SJSA1 (cell line): ENCODE data around the gene CCDC92. TPM values are rescaled to one million over a fixed set of nuclear protein-coding genes. Genes with fewer than 3 reads are reported as not detected.
"Not testable (repeated sequence)": the region's sequence is repeated elsewhere in the genome, so short reads cannot be mapped to it uniquely, and the experiment has no call there.

Experiments
- DNase-seq, 2 experiments: peaks; one replicate each; pipeline ENCODE4 v3.0.0-alpha.2; 2015 to 2020; ENCODE audit warnings: low spot score in 2 of 2, low read depth in 1 of 2
- H3K27ac ChIP-seq: fragments of 250-450 bp; sonication (Bioruptor Pico); 2 replicates; pipeline ENCODE4 v1.5.1; 2020; ENCODE audit warnings: mild to moderate bottlenecking, moderate library complexity
- H3K27me3 ChIP-seq: fragments of 250-450 bp; sonication (Bioruptor Pico); replicated peaks from 2 replicates; pipeline ENCODE4 v1.5.1; 2020; ENCODE audit warnings: mild to moderate bottlenecking, moderate library complexity
- H3K36me3 ChIP-seq: fragments of 250-450 bp; sonication (Bioruptor Pico); 2 replicates; pipeline ENCODE4 v1.5.1; 2020; ENCODE audit warnings: mild to moderate bottlenecking
- H3K4me1 ChIP-seq: fragments of 250-450 bp; sonication (Bioruptor Pico); replicated peaks from 2 replicates; pipeline ENCODE4 v1.6.1; 2021; ENCODE audit warnings: mild to moderate bottlenecking
- H3K4me3 ChIP-seq: fragments of 250-450 bp; sonication (Bioruptor Pico); 2 replicates; pipeline ENCODE4 v1.5.1; 2020; ENCODE audit warnings: mild to moderate bottlenecking
- H3K9me3 ChIP-seq: fragments of 250-450 bp; sonication (Bioruptor Pico); replicated peaks from 2 replicates; pipeline ENCODE4 v1.5.1; 2020; ENCODE audit warnings: mild to moderate bottlenecking
- total RNA-seq: library from RNA; depleted of rRNA; stranded (reverse); fragments of >200 nt; shearing (Covaris generic); gene quantifications from 2 replicates; pipeline ENCODE4 v1.2.3, GENCODE V29; 2014

The CCDC92 gene
- total RNA-seq, 1 experiment from 2014 or later = 11.9 TPM

- Histone ChIP-seq H3K27me3 (no peaks in the 10 kb centered on the region), H3K36me3 (no peaks in the 10 kb centered on the region), H3K9me3 (no peaks in the 10 kb centered on the region), H3K4me1 (no peaks in the 10 kb centered on the region), H3K4me3 (no peak overlapping the region), H3K27ac (no peak overlapping the region)
- DNase-seq = no peak
Observed at GRCh38 chr12:123958462-123958861, 14.2 kb downstream of the CCDC92 start.

GRCh38 chr12:123957196-123957595 lies 15.4 kb downstream of the CCDC92 start:
- no peaks in the 10 kb centered on the region for H3K27me3 ChIP-seq
- no peak for DNase-seq
- no peaks in the 10 kb centered on the region for H3K9me3 ChIP-seq
- H3K4me3 ChIP-seq = no peak overlapping the region
- no peaks in the 10 kb centered on the region for H3K36me3 ChIP-seq
- H3K27ac ChIP-seq = no peak overlapping the region
- H3K4me1 ChIP-seq = peaks cover 9% of the 10 kb centered on the region

GRCh38 chr12:123956249-123956648 lies 16.4 kb downstream of the CCDC92 start:
- H3K4me1 ChIP-seq = peaks cover 19% of the 10 kb centered on the region
- H3K4me3 ChIP-seq = no peak overlapping the region
- H3K27me3 ChIP-seq = no peaks in the 10 kb centered on the region
- no peak for DNase-seq
- H3K27ac ChIP-seq = no peak overlapping the region
- no peaks in the 10 kb centered on the region for H3K9me3 ChIP-seq
- H3K36me3 ChIP-seq = no peaks in the 10 kb centered on the region

- Histone ChIP-seq H3K4me3 (no peak overlapping the region), H3K27me3 (no peaks in the 10 kb centered on the region), H3K9me3 (no peaks in the 10 kb centered on the region), H3K27ac (no peak overlapping the region), H3K4me1 (peaks cover 21% of the 10 kb centered on the region), H3K36me3 (no peaks in the 10 kb centered on the region)
- DNase-seq = no peak
Observed at GRCh38 chr12:123954647-123955350, 17.8 kb downstream of the CCDC92 start.

GRCh38 chr12:123952037-123952436 lies 20.6 kb downstream of the CCDC92 start:
- DNase-seq = peak in 1 of 2 experiments; percentile 42

GRCh38 chr12:123951467-123951866 lies 21.2 kb downstream of the CCDC92 start:
- Histone ChIP-seq H3K27ac (peak overlapping the region; percentile 33; the same call in 1 of the 2 replicates), H3K27me3 (no peaks in the 10 kb centered on the region), H3K4me3 (no peak overlapping the region), H3K9me3 (no peaks in the 10 kb centered on the region), H3K36me3 (no peaks in the 10 kb centered on the region), H3K4me1 (peaks cover 21% of the 10 kb centered on the region)
- DNase-seq = peak in 1 of 2 experiments; percentile 18

More at GRCh38 chr12:123952037-123952436, 20.6 kb downstream of the CCDC92 start:
- Histone ChIP-seq H3K9me3 (no peaks in the 10 kb centered on the region), H3K4me1 (peaks cover 21% of the 10 kb centered on the region), H3K36me3 (no peaks in the 10 kb centered on the region), H3K27me3 (no peaks in the 10 kb centered on the region), H3K27ac (peak overlapping the region; percentile 33), H3K4me3 (no peak overlapping the region)

GRCh38 chr12:123950476-123951349 lies 21.9 kb downstream of the CCDC92 start:
- H3K27ac ChIP-seq = no peak overlapping the region
- H3K36me3 ChIP-seq = no peaks in the 10 kb centered on the region
- peaks cover 21% of the 10 kb centered on the region for H3K4me1 ChIP-seq
- no peak for DNase-seq
- H3K27me3 ChIP-seq = no peaks in the 10 kb centered on the region
- H3K4me3 ChIP-seq = no peak overlapping the region
- H3K9me3 ChIP-seq = no peaks in the 10 kb centered on the region

- Histone ChIP-seq H3K27me3 (no peaks in the 10 kb centered on the region), H3K36me3 (peaks cover 5% of the 10 kb centered on the region; the same call in 1 of the 2 replicates), H3K27ac (no peak overlapping the region), H3K4me3 (no peak overlapping the region), H3K4me1 (peaks cover 21% of the 10 kb centered on the region), H3K9me3 (no peaks in the 10 kb centered on the region)
- DNase-seq = peak in 1 of 2 experiments; percentile 14
Observed at GRCh38 chr12:123949770-123950165, 22.9 kb downstream of the CCDC92 start.

GRCh38 chr12:123948796-123949769 lies 23.5 kb downstream of the CCDC92 start:
- Histone ChIP-seq H3K27me3 (no peaks in the 10 kb centered on the region), H3K9me3 (no peaks in the 10 kb centered on the region), H3K27ac (no peak overlapping the region), H3K4me1 (peaks cover 21% of the 10 kb centered on the region), H3K36me3 (peaks cover 12% of the 10 kb centered on the region; the same call in 1 of the 2 replicates), H3K4me3 (no peak overlapping the region)
- peak in 1 of 2 experiments; percentile 23 for DNase-seq

- DNase-seq = peak in 1 of 2 experiments; percentile 15
- H3K36me3 ChIP-seq = peaks cover 13% of the 10 kb centered on the region
- no peak overlapping the region for H3K27ac ChIP-seq
- H3K4me3 ChIP-seq = no peak overlapping the region
- H3K4me1 ChIP-seq = peaks cover 28% of the 10 kb centered on the region
- H3K9me3 ChIP-seq = no peaks in the 10 kb centered on the region
- no peaks in the 10 kb centered on the region for H3K27me3 ChIP-seq
Observed at GRCh38 chr12:123948401-123948795, 24.2 kb downstream of the CCDC92 start.

- not testable (repeated sequence) for H3K4me3 ChIP-seq, H3K9me3 ChIP-seq, DNase-seq, H3K27ac ChIP-seq, H3K27me3 ChIP-seq
- Histone ChIP-seq H3K36me3 (peaks cover 15% of the 10 kb centered on the region), H3K4me1 (peaks cover 31% of the 10 kb centered on the region)
Observed at GRCh38 chr12:123947531-123947930, 25.1 kb downstream of the CCDC92 start.

GRCh38 chr12:123946516-123947505 lies 25.8 kb downstream of the CCDC92 start:
- H3K27me3 ChIP-seq, H3K27ac ChIP-seq, H3K4me3 ChIP-seq, H3K9me3 ChIP-seq: not testable (repeated sequence)
- peaks cover 28% of the 10 kb centered on the region for H3K4me1 ChIP-seq
- peak in 1 of 2 experiments; percentile 20 for DNase-seq
- peaks cover 18% of the 10 kb centered on the region for H3K36me3 ChIP-seq
